ENCODE results near the gene MACROH2A1. TPM values are rescaled to one million over a fixed set of nuclear protein-coding genes. Genes with fewer than 3 reads are reported as not detected.

The MACROH2A1 gene
- total RNA-seq, 1 experiment from 2014 or later = 83.8 TPM

GRCh38 chr5:135345956-135346731 lies 52.9 kb downstream of the MACROH2A1 start (continued):
- TF ChIP-seq RELA (CRISPR knock-in tag; IDR thresholded peaks at IDR 0.05; ENCODE audit: borderline replicate concordance) (no peak), JUN (CRISPR knock-in tag; IDR thresholded peaks at IDR 0.05) (no peak)

DNA sequence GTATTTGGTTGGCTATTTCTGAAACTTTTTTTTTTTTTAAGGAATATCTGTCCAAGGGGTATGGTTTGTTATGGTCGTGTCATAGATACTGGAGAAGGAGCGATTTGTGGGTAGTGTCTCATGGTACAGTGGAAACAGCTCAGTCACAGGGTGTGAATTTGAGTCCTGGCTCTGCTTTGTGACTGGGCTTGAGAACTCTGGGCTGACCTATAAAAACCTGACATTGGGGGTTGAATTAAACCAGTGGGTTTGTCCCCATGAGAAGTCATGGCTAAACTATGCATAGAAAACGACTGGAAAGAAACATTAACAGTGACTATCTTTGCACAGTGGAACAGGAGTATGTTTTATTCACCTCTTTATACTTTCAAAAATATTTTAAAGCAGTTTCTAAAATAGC lies 54.7 kb downstream of the MACROH2A1 start:
- ChIA-PET CTCF (no interaction called here), POLR2A (no interaction called here)
- H3K9me3 Mint-ChIP-seq = no peaks in the 10 kb centered on the region
- ATAC-seq (no peak), DNase-seq (ENCODE audit: low spot score) (no peak)
- H3K4me1 Mint-ChIP-seq = no peaks in the 10 kb centered on the region
- H3K36me3 Mint-ChIP-seq = peaks cover 16% of the 10 kb centered on the region
- H3K27ac Mint-ChIP-seq = no peak overlapping the region
- H3K27me3 Mint-ChIP-seq (ENCODE audit: low read depth) = no peaks in the 10 kb centered on the region
- no peak for TF ChIP-seq TP53 (CRISPR knock-in tag; IDR thresholded peaks at IDR 0.05)
- TF ChIP-seq ZNF396 (CRISPR knock-in tag; IDR thresholded peaks at IDR 0.05; ENCODE audit: borderline replicate concordance) = no peak
- TF ChIP-seq, protein P1, sequence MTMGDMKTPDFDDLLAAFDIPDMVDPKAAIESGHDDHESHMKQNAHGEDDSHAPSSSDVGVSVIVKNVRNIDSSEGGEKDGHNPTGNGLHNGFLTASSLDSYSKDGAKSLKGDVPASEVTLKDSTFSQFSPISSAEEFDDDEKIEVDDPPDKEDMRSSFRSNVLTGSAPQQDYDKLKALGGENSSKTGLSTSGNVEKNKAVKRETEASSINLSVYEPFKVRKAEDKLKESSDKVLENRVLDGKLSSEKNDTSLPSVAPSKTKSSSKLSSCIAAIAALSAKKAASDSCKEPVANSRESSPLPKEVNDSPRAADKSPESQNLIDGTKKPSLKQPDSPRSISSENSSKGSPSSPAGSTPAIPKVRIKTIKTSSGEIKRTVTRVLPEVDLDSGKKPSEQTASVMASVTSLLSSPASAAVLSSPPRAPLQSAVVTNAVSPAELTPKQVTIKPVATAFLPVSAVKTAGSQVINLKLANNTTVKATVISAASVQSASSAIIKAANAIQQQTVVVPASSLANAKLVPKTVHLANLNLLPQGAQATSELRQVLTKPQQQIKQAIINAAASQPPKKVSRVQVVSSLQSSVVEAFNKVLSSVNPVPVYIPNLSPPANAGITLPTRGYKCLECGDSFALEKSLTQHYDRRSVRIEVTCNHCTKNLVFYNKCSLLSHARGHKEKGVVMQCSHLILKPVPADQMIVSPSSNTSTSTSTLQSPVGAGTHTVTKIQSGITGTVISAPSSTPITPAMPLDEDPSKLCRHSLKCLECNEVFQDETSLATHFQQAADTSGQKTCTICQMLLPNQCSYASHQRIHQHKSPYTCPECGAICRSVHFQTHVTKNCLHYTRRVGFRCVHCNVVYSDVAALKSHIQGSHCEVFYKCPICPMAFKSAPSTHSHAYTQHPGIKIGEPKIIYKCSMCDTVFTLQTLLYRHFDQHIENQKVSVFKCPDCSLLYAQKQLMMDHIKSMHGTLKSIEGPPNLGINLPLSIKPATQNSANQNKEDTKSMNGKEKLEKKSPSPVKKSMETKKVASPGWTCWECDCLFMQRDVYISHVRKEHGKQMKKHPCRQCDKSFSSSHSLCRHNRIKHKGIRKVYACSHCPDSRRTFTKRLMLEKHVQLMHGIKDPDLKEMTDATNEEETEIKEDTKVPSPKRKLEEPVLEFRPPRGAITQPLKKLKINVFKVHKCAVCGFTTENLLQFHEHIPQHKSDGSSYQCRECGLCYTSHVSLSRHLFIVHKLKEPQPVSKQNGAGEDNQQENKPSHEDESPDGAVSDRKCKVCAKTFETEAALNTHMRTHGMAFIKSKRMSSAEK (CRISPR knock-in tag; IDR thresholded peaks at IDR 0.05; ENCODE audit: borderline replicate concordance) = no peak
- no peak for TF ChIP-seq SOX15 (CRISPR knock-in tag; IDR thresholded peaks at IDR 0.05)
- TF ChIP-seq ZMAT4 (CRISPR knock-in tag; IDR thresholded peaks at IDR 0.05) = no peak
- no peak for TF ChIP-seq FOXP1 (CRISPR knock-in tag; IDR thresholded peaks at IDR 0.05; ENCODE audit: borderline replicate concordance)
- no peak for TF ChIP-seq ETV6 (CRISPR knock-in tag; IDR thresholded peaks at IDR 0.05)
- TF ChIP-seq ZNF416 (CRISPR knock-in tag; IDR thresholded peaks at IDR 0.05) = no peak
- no peak for TF ChIP-seq MYBL2 (CRISPR knock-in tag; IDR thresholded peaks at IDR 0.05)
- no peak overlapping the region for H3K4me3 Mint-ChIP-seq

DNA sequence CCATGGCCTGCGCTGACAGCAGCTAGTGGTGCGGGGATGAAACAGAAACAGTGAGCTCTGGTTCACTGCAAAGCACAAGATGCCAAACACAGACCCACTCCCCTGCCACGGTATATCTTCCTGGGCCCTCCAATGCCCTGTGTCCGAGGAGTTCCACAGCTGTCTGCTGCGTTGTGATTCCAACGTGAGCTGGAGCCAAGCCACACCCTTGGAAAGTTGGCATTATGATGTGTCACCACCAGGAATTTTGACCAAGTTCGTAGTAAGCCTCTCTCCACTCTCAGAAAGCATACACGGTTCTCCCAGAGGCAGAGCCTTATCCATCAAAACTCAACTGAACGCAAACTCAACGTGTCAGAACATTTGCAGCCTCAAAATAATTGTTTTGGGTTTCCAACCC lies 55.6 kb downstream of the MACROH2A1 start:
- H3K27me3 Mint-ChIP-seq (ENCODE audit: low read depth) = no peaks in the 10 kb centered on the region
- H3K4me3 Mint-ChIP-seq = no peak overlapping the region
- ATAC-seq (no peak), DNase-seq (ENCODE audit: low spot score) (no peak)
- no peaks in the 10 kb centered on the region for H3K4me1 Mint-ChIP-seq
- CTCF ChIA-PET = no interaction called here
- peaks cover 16% of the 10 kb centered on the region for H3K36me3 Mint-ChIP-seq
- POLR2A ChIA-PET = interaction anchor here (0.6 kb wide), 1 partner anchor 119 kb away, joined by 11 read pairs; no protein-coding TSS in a partner anchor
- no peak overlapping the region for H3K27ac Mint-ChIP-seq
- H3K9me3 Mint-ChIP-seq = no peaks in the 10 kb centered on the region
- TF ChIP-seq HMGA2 (CRISPR knock-in tag; IDR thresholded peaks at IDR 0.05) (no peak), ATF1 (CRISPR knock-in tag; IDR thresholded peaks at IDR 0.05) (no peak), NR2C2 (CRISPR knock-in tag; IDR thresholded peaks at IDR 0.05) (no peak), MLX (CRISPR knock-in tag; IDR thresholded peaks at IDR 0.05) (no peak), ZNF281 (CRISPR knock-in tag; IDR thresholded peaks at IDR 0.05) (no peak), ELF4 (CRISPR knock-in tag; IDR thresholded peaks at IDR 0.05; ENCODE audit: low read depth) (no peak), ATF2 (CRISPR knock-in tag; IDR thresholded peaks at IDR 0.05; ENCODE audit: borderline replicate concordance, low read depth) (no peak), ZNF317 (CRISPR knock-in tag; IDR thresholded peaks at IDR 0.05; ENCODE audit: borderline replicate concordance, low read depth) (no peak), ATF3 (CRISPR knock-in tag; conservative IDR thresholded peaks at IDR 0.05) (no peak), ZNF138 (CRISPR knock-in tag; conservative IDR thresholded peaks at IDR 0.05) (no peak), EMX1 (CRISPR knock-in tag; IDR thresholded peaks at IDR 0.05) (no peak)
